Measurements from ENCODE around the gene MAPK8IP3.
A peak's percentile ranks its signal among the peaks of the same experiment; 100 is the strongest.
"Not testable (repeated sequence)": the region's sequence is repeated elsewhere in the genome, so short reads cannot be mapped to it uniquely, and the experiment has no call there.

The MAPK8IP3 gene

GRCh38 chr16:1712791-1713261 lies 6.8 kb downstream of the MAPK8IP3 start:
- DNase-seq (ENCODE audit: low spot score), result no peak

GRCh38 chr16:1713331-1713730 lies 7.3 kb downstream of the MAPK8IP3 start:
- no peak for DNase-seq (ENCODE audit: low spot score)

- no peak for DNase-seq (ENCODE audit: low spot score)
Measured at GRCh38 chr16:1713933-1714332, 7.9 kb downstream of the MAPK8IP3 start.

GRCh38 chr16:1715220-1715619 lies 9.2 kb downstream of the MAPK8IP3 start:
- DNase-seq (ENCODE audit: low spot score), result no peak

- not testable (repeated sequence) for DNase-seq (ENCODE audit: low spot score)
Measured at GRCh38 chr16:1718236-1718635, 12.2 kb downstream of the MAPK8IP3 start.

- DNase-seq (ENCODE audit: low spot score), result not testable (repeated sequence)
Measured at GRCh38 chr16:1719559-1720229, 13.7 kb downstream of the MAPK8IP3 start.

- no peak for DNase-seq (ENCODE audit: low spot score)
Measured at GRCh38 chr16:1721372-1721771, 15.4 kb downstream of the MAPK8IP3 start.

- DNase-seq (ENCODE audit: low spot score), result peak; percentile 54
Measured at GRCh38 chr16:1723450-1724147, 17.6 kb downstream of the MAPK8IP3 start.

- DNase-seq (ENCODE audit: low spot score), result no peak
Measured at GRCh38 chr16:1724491-1724890, 18.5 kb downstream of the MAPK8IP3 start.

GRCh38 chr16:1726661-1727502 lies 20.9 kb downstream of the MAPK8IP3 start:
- DNase-seq (ENCODE audit: low spot score), result no peak

- no peak for DNase-seq (ENCODE audit: low spot score)
Measured at GRCh38 chr16:1727651-1728624, 21.9 kb downstream of the MAPK8IP3 start.

GRCh38 chr16:1729026-1729425 lies 23.0 kb downstream of the MAPK8IP3 start:
- DNase-seq (ENCODE audit: low spot score), result no peak

GRCh38 chr16:1729445-1729844 lies 23.4 kb downstream of the MAPK8IP3 start:
- DNase-seq (ENCODE audit: low spot score), result no peak

- DNase-seq (ENCODE audit: low spot score), result no peak
Measured at GRCh38 chr16:1731073-1731472, 25.1 kb downstream of the MAPK8IP3 start.

GRCh38 chr16:1731603-1732002 lies 25.6 kb downstream of the MAPK8IP3 start:
- no peak for DNase-seq (ENCODE audit: low spot score)

- no peak for DNase-seq (ENCODE audit: low spot score)
Measured at GRCh38 chr16:1732071-1732470, 26.1 kb downstream of the MAPK8IP3 start.

GRCh38 chr16:1732551-1732987 lies 26.6 kb downstream of the MAPK8IP3 start:
- DNase-seq (ENCODE audit: low spot score), result not testable (repeated sequence)

- DNase-seq (ENCODE audit: low spot score), result no peak
Measured at GRCh38 chr16:1734123-1734522, 28.1 kb downstream of the MAPK8IP3 start.

- DNase-seq (ENCODE audit: low spot score), result no peak
Measured at GRCh38 chr16:1734816-1735215, 28.8 kb downstream of the MAPK8IP3 start.

GRCh38 chr16:1740234-1740633 lies 34.2 kb downstream of the MAPK8IP3 start:
- DNase-seq (ENCODE audit: low spot score), result no peak

- DNase-seq (ENCODE audit: low spot score), result no peak
Measured at GRCh38 chr16:1740781-1741490, 34.9 kb downstream of the MAPK8IP3 start.

All from CD4-positive, alpha-beta T cell treated with Interleukin-2 at 100 ng/mL for 4 hours (primary cell).